Globus pallidus (tissue), 1 donor: ENCODE data around the gene RNF213.

ENCODE experiments used
- DNase-seq: peaks from one replicate; pipeline ENCODE4 v3.0.0-alpha.2; 2015; ENCODE audit warnings: low spot score

Gene RNF213

GRCh38 chr17:80419255-80419654 lies 158.6 kb downstream of the RNF213 start:
- DNase-seq = no peak

GRCh38 chr17:80421381-80422090 lies 160.9 kb downstream of the RNF213 start:
- DNase-seq = no peak

- no peak for DNase-seq
Measured at GRCh38 chr17:80422276-80422675, 161.6 kb downstream of the RNF213 start.

GRCh38 chr17:80422981-80423380 lies 162.3 kb downstream of the RNF213 start:
- no peak for DNase-seq

- DNase-seq = no peak
Measured at GRCh38 chr17:80423536-80424225, 163.0 kb downstream of the RNF213 start.

- DNase-seq = no peak
Measured at GRCh38 chr17:80424261-80424660, 163.6 kb downstream of the RNF213 start.

- DNase-seq = no peak
Measured at GRCh38 chr17:80424878-80425765, 164.5 kb downstream of the RNF213 start.

- DNase-seq = no peak
Measured at GRCh38 chr17:80425835-80426426, 165.3 kb downstream of the RNF213 start.

- DNase-seq = peak; percentile 40
Measured at GRCh38 chr17:80426671-80427326, 166.1 kb downstream of the RNF213 start.

- no peak for DNase-seq
Measured at GRCh38 chr17:80427366-80428282, 167.0 kb downstream of the RNF213 start.

- DNase-seq = no peak
Measured at GRCh38 chr17:80428363-80428762, 167.7 kb downstream of the RNF213 start.

GRCh38 chr17:80428796-80429195 lies 168.1 kb downstream of the RNF213 start:
- no peak for DNase-seq

- DNase-seq = no peak
Measured at GRCh38 chr17:80429356-80430275, 169.0 kb downstream of the RNF213 start.

- no peak for DNase-seq
Measured at GRCh38 chr17:80430446-80431245, 170.0 kb downstream of the RNF213 start.

- no peak for DNase-seq
Measured at GRCh38 chr17:80431246-80432195, 170.9 kb downstream of the RNF213 start.

GRCh38 chr17:80432350-80432955 lies 171.8 kb downstream of the RNF213 start:
- DNase-seq = no peak

GRCh38 chr17:80432961-80433550 lies 172.4 kb downstream of the RNF213 start:
- DNase-seq = no peak
